ENCODE results near the gene PPP2R1B. TPM values are rescaled to one million over a fixed set of nuclear protein-coding genes. Genes with fewer than 3 reads are reported as not detected.

Gene PPP2R1B
- polyA plus RNA-seq, 2 of the 4 experiments (the other 2 are of a cell fraction): 18.6 to 24.7 TPM

GRCh38 chr11:111734101-111734953, 31.9 kb downstream of the PPP2R1B start:
- H3K9me3 ChIP-seq: no peaks in the 10 kb centered on the region
- FAIRE-seq (no peak), ATAC-seq (no peak), DNase-seq (ENCODE audit: low read depth in 1 of 2, low spot score in 1 of 2) (no peak)
- WGBS (ENCODE audit: missing lambda C conversion rate): 85% methylated on average over 3 of the region's 8 CpGs
- TF ChIP-seq HOXB5 (CRISPR knock-in tag; IDR thresholded peaks at IDR 0.05) (no peak), REST (IDR thresholded peaks at IDR 0.05) (no peak), CBX2 (IDR thresholded peaks at IDR 0.05; ENCODE audit: borderline replicate concordance, low read depth) (no peak), EHMT2 (IDR thresholded peaks at IDR 0.05; ENCODE audit: low read depth) (no peak), BHLHE40 (IDR thresholded peaks at IDR 0.05; ENCODE audit: low read depth, low read length) (no peak), NPAS2 (CRISPR knock-in tag; IDR thresholded peaks at IDR 0.05; ENCODE audit: borderline replicate concordance) (no peak), TP53 (CRISPR knock-in tag; IDR thresholded peaks at IDR 0.05) (no peak), EP300 (IDR thresholded peaks at IDR 0.05) (no peak), JUNB (IDR thresholded peaks at IDR 0.05) (no peak), RCOR1 (IDR thresholded peaks at IDR 0.05; ENCODE audit: low read depth, low read length) (no peak), FOSL2 (IDR thresholded peaks at IDR 0.05) (no peak), FOSL2 (CRISPR knock-in tag; IDR thresholded peaks at IDR 0.05) (no peak), HOXA7 (CRISPR knock-in tag; IDR thresholded peaks at IDR 0.05) (no peak), JUN (IDR thresholded peaks at IDR 0.05) (no peak)
- TF ChIP-seq, protein P1, sequence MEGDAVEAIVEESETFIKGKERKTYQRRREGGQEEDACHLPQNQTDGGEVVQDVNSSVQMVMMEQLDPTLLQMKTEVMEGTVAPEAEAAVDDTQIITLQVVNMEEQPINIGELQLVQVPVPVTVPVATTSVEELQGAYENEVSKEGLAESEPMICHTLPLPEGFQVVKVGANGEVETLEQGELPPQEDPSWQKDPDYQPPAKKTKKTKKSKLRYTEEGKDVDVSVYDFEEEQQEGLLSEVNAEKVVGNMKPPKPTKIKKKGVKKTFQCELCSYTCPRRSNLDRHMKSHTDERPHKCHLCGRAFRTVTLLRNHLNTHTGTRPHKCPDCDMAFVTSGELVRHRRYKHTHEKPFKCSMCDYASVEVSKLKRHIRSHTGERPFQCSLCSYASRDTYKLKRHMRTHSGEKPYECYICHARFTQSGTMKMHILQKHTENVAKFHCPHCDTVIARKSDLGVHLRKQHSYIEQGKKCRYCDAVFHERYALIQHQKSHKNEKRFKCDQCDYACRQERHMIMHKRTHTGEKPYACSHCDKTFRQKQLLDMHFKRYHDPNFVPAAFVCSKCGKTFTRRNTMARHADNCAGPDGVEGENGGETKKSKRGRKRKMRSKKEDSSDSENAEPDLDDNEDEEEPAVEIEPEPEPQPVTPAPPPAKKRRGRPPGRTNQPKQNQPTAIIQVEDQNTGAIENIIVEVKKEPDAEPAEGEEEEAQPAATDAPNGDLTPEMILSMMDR (IDR thresholded peaks at IDR 0.05): no peak
- TF ChIP-seq, protein P2, sequence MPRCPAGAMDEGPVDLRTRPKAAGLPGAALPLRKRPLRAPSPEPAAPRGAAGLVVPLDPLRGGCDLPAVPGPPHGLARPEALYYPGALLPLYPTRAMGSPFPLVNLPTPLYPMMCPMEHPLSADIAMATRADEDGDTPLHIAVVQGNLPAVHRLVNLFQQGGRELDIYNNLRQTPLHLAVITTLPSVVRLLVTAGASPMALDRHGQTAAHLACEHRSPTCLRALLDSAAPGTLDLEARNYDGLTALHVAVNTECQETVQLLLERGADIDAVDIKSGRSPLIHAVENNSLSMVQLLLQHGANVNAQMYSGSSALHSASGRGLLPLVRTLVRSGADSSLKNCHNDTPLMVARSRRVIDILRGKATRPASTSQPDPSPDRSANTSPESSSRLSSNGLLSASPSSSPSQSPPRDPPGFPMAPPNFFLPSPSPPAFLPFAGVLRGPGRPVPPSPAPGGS (IDR thresholded peaks at IDR 0.05): no peak
- TF ChIP-seq, protein P3, sequence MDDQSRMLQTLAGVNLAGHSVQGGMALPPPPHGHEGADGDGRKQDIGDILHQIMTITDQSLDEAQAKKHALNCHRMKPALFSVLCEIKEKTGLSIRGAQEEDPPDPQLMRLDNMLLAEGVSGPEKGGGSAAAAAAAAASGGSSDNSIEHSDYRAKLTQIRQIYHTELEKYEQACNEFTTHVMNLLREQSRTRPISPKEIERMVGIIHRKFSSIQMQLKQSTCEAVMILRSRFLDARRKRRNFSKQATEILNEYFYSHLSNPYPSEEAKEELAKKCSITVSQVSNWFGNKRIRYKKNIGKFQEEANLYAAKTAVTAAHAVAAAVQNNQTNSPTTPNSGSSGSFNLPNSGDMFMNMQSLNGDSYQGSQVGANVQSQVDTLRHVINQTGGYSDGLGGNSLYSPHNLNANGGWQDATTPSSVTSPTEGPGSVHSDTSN (IDR thresholded peaks at IDR 0.05): no peak
- H3K4me3 ChIP-seq: no peak overlapping the region
- no peak overlapping the region for H3K4me2 ChIP-seq
- CTCF ChIA-PET: interaction anchor here (0.8 kb wide), 1 partner anchor 29 kb away, joined by 3 read pairs; no protein-coding TSS in a partner anchor
- POLR2A ChIA-PET: interaction anchor here (1.7 kb wide), 1 partner anchor 32 kb away, joined by 4 read pairs; the partner anchor contains the start of gene PPP2R1B
- H3K27ac ChIP-seq: peak overlapping the region; percentile 40 to 82; a peak in 4 of 6 replicates
- H3K4me1 ChIP-seq: peaks cover 49% of the 10 kb centered on the region

Measured in A549 (cell line).